HepG2 (cell line): ENCODE measurements around the gene ABCC9. TPM values are rescaled to one million over a fixed set of nuclear protein-coding genes. Genes with fewer than 3 reads are reported as not detected.

Experiments
- ATAC-seq: fragments of 200-7000 bp; cut with Tn5 transposase; 3 replicates; pipeline ENCODE4 v1.9.1; 2020; ENCODE audit warnings: mild to moderate bottlenecking, moderate library complexity
- BruUV-seq: library from RNA; stranded (reverse); fragments of 400-500 nt; replicated peaks from 2 replicates; lab custom pipeline; 2021; lab: Mats Ljungman, UMichigan
- CTCF ChIA-PET: fragments of 300-600 bp; formaldehyde crosslinking; extraction: SDS; loops from one replicate; lab custom pipeline; 2021; ENCODE audit warnings: low total read pairs, inconsistent platforms, low intra/inter-chr PET ratio; lab: Yijun Ruan, JAX
- POLR2A ChIA-PET: fragments of 350-600 bp; sonication (Branson Sonifier 250); formaldehyde crosslinking; loops from one replicate; lab custom pipeline; 2020; ENCODE audit warnings: antibody characterized with exemption, inconsistent platforms; lab: Yijun Ruan, JAX
- DNase-seq: peaks from one replicate; pipeline ENCODE4 v3.0.0-alpha.2; 2015; ENCODE audit warnings: low spot score
- FAIRE-seq: peaks from 3 replicates; lab custom pipeline; 2011; peaks lifted over from hg19 to GRCh38; lab: Jason Lieb, UNC
- H2AFZ ChIP-seq: one replicate; pipeline ENCODE4 v1.6.1; 2011; ENCODE audit warnings: low read length, inconsistent platforms
- H3K27ac ChIP-seq: fragments of 300-600 bp; 3 replicates; pipeline ENCODE4 v1.8.0; 2011; ENCODE audit warnings: mixed run types, mild to moderate bottlenecking, mixed read lengths, low read length, inconsistent platforms; ENCODE audit not compliant: insufficient read depth; ENCODE audit errors: extremely low read length
- H3K27me3 ChIP-seq, 2 experiments: fragments of 200-600 bp in 1 of 2; 2 replicates in 1 of 2; 3 replicates in 1 of 2; pipeline versions ENCODE4 v1.6.0 to v1.8.0; 2011; ENCODE audit warnings: low read length in 2 of 2, mild to moderate bottlenecking in 2 of 2, moderate library complexity in 2 of 2, inconsistent platforms in 1 of 2; ENCODE audit not compliant: insufficient read depth in 2 of 2, control insufficient read depth in 1 of 2
- H3K36me3 ChIP-seq, 2 experiments: fragments of 200-600 bp in 1 of 2; replicated peaks in 1 of 2; 2 replicates in 1 of 2; 3 replicates in 1 of 2; pipeline versions ENCODE4 v1.5.1 to v1.8.0; 2011; ENCODE audit warnings: low read length in 2 of 2, inconsistent platforms in 1 of 2; ENCODE audit not compliant: insufficient read depth in 2 of 2, control insufficient read depth in 1 of 2
- H3K4me1 ChIP-seq: 2 replicates; pipeline ENCODE4 v1.5.1; 2012; ENCODE audit warnings: low read length, inconsistent platforms; ENCODE audit not compliant: insufficient read depth
- H3K4me2 ChIP-seq: 2 replicates; pipeline ENCODE4 v1.6.0; 2011; ENCODE audit warnings: low read depth, low read length, inconsistent platforms
- H3K4me3 ChIP-seq, 3 experiments: fragments of 200-600 bp in 1 of 3; sonication (generic), shearing (Covaris generic) in 1 of 3; replicated peaks in 1 of 3; 2 replicates each; pipeline ENCODE4 v1.5.1; 2011 to 2016; ENCODE audit warnings: low read length in 3 of 3, inconsistent platforms in 2 of 3, low read depth in 2 of 3, mild to moderate bottlenecking in 2 of 3, control low read depth in 1 of 3, mixed read lengths in 1 of 3; ENCODE audit not compliant: insufficient read depth in 1 of 3
- H3K79me2 ChIP-seq: one replicate; pipeline ENCODE4 v1.6.1; 2011; ENCODE audit warnings: low read length, inconsistent platforms; ENCODE audit not compliant: insufficient read depth
- H3K9ac ChIP-seq: 2 replicates; pipeline ENCODE4 v1.6.0; 2011; ENCODE audit warnings: mild to moderate bottlenecking, low read depth, low read length, inconsistent platforms; ENCODE audit not compliant: insufficient read depth
- H3K9me3 ChIP-seq: 2 replicates; pipeline ENCODE4 v1.5.1; 2012; ENCODE audit warnings: mild to moderate bottlenecking, low read length
- H4K20me1 ChIP-seq: 2 replicates; pipeline ENCODE4 v1.6.0; 2011; ENCODE audit warnings: inconsistent platforms, mild to moderate bottlenecking, low read length, moderate library complexity; ENCODE audit not compliant: insufficient read depth
- EED ChIP-seq: sonication (generic); formaldehyde crosslinking; IDR thresholded peaks from 2 replicates; pipeline ENCODE4 v1.5.0; 2020; ENCODE audit warnings: mild to moderate bottlenecking, missing genetic modification reagents
- HMG20A ChIP-seq: IDR thresholded peaks from 2 replicates; pipeline ENCODE4 v1.6.1; 2016; ENCODE audit warnings: borderline replicate concordance
- IKZF5 ChIP-seq: IDR thresholded peaks from 2 replicates; pipeline ENCODE4 v1.6.1; 2018; ENCODE audit warnings: missing genetic modification reagents, mild to moderate bottlenecking, missing compliant biosample characterization
- NAIF1 ChIP-seq: sonication (generic); formaldehyde crosslinking; IDR thresholded peaks from 2 replicates; pipeline ENCODE4 v1.5.0; 2020; ENCODE audit warnings: mild to moderate bottlenecking, missing genetic modification reagents, borderline replicate concordance
- PITX1 ChIP-seq: sonication (generic); formaldehyde crosslinking; IDR thresholded peaks from 2 replicates; pipeline ENCODE4 v1.5.1; 2020; ENCODE audit warnings: mild to moderate bottlenecking, missing genetic modification reagents
- PRDM4 ChIP-seq: sonication (generic); formaldehyde crosslinking; IDR thresholded peaks from 2 replicates; pipeline ENCODE4 v1.9.0; 2021; ENCODE audit warnings: missing genetic modification reagents, borderline replicate concordance
- SALL1 ChIP-seq: sonication (generic); formaldehyde crosslinking; IDR thresholded peaks from 2 replicates; pipeline ENCODE4 v1.8.0; 2022; ENCODE audit warnings: mild to moderate bottlenecking, missing genetic modification reagents
- SALL2 ChIP-seq: sonication (generic); formaldehyde crosslinking; IDR thresholded peaks from 2 replicates; pipeline ENCODE4 v1.8.1; 2023; ENCODE audit warnings: mild to moderate bottlenecking, missing genetic modification reagents, inconsistent platforms
- YEATS4 ChIP-seq: sonication (generic); formaldehyde crosslinking; IDR thresholded peaks from 2 replicates; pipeline ENCODE4 v1.4.0; 2020; ENCODE audit warnings: missing genetic modification reagents, borderline replicate concordance
- ZBTB3 ChIP-seq: sonication (generic); formaldehyde crosslinking; IDR thresholded peaks from 2 replicates; pipeline ENCODE4 v1.4.0; 2020; ENCODE audit warnings: low read depth, mild to moderate bottlenecking, moderate library complexity, missing genetic modification reagents, borderline replicate concordance
- ZBTB38 ChIP-seq: sonication (generic); formaldehyde crosslinking; IDR thresholded peaks from 2 replicates; pipeline ENCODE4 v1.5.1; 2020; ENCODE audit warnings: mild to moderate bottlenecking, missing genetic modification reagents
- ZHX2 ChIP-seq, 2 experiments: sonication (generic) in 1 of 2; formaldehyde crosslinking in 1 of 2; IDR thresholded peaks; 2 replicates each; pipeline versions ENCODE4 v1.6.1 to v1.9.0; 2014 to 2022; ENCODE audit warnings: antibody characterized with exemption in 1 of 2, borderline replicate concordance in 1 of 2, inconsistent platforms in 1 of 2, low read depth in 1 of 2, missing genetic modification reagents in 1 of 2
- ZNF558 ChIP-seq: sonication (generic); formaldehyde crosslinking; IDR thresholded peaks from 2 replicates; pipeline ENCODE4 v1.9.0; 2022; ENCODE audit warnings: mild to moderate bottlenecking, missing genetic modification reagents, borderline replicate concordance
- ZSCAN22 ChIP-seq: sonication (generic); formaldehyde crosslinking; IDR thresholded peaks from 2 replicates; pipeline ENCODE4 v1.4.0; 2020; ENCODE audit warnings: mild to moderate bottlenecking, missing genetic modification reagents
- WGBS: methylation state at CpG from one replicate; pipeline ENCODE4 v1.1.6; 2017; ENCODE audit warnings: low lambda C conversion rate; 5-methylcytosine and 5-hydroxymethylcytosine counted together
- in situ Hi-C: cut with HindIII; loops from 2 replicates; pipeline ENCODE4 v1.10.0; 2017; ENCODE audit warnings: low pct_unique_long_range_greater_than_20kb; ENCODE audit not compliant: extremely low pct_ligation_motif_present
- intact Hi-C: fragments of 100-400 bp; cut with micrococcal nuclease; formaldehyde crosslinking; loops from one replicate; pipeline ENCODE4 v1.10.0; 2022; ENCODE audit not compliant: unreplicated experiment
- polyA plus RNA-seq, 8 experiments: library from polyadenylated mRNA; depleted of rRNA in 3 of 8; stranded (reverse) in 7 of 8; unstranded in 1 of 8; fragments of >200 nt; fragmentation: Illumina TruSeq in 4 of 8; extraction: Trizol in 4 of 8; gene quantifications; 2 replicates each; pipeline versions ENCODE4 v1.2.1 to v1.2.3, GENCODE V29; 2011 to 2016; ENCODE audit warnings: low read depth in 4 of 8, missing spikeins in 1 of 8, mixed read lengths in 1 of 8; ENCODE audit not compliant: insufficient read depth in 1 of 8
- total RNA-seq, 5 experiments: library from RNA; depleted of rRNA; stranded (reverse); fragments of >200 nt; fragmentation: Illumina TruSeq; extraction: Trizol; gene quantifications; 2 replicates each; pipeline ENCODE4 v1.2.3, GENCODE V29; 2016; ENCODE audit warnings: low read depth in 1 of 5

Gene ABCC9
- total and polyA plus RNA-seq, 2 of the 13 experiments (the other 11 are each of a cell fraction or from before 2014, with no cell fraction given): not detected

GRCh38 chr12:21894792-21895595 is 46.2 kb downstream of the ABCC9 start:
- Histone ChIP-seq H3K4me2 (no peak overlapping the region), H2AFZ (no peak overlapping the region), H3K9ac (no peak overlapping the region), H3K36me3 (no peaks in the 10 kb centered on the region), H4K20me1 (no peaks in the 10 kb centered on the region), H3K79me2 (no peaks in the 10 kb centered on the region), H3K27me3 (no peaks in the 10 kb centered on the region), H3K4me3 (no peak overlapping the region), H3K9me3 (no peaks in the 10 kb centered on the region), H3K27ac (no peak overlapping the region), H3K4me1 (no peaks in the 10 kb centered on the region)
- POLR2A ChIA-PET: no interaction called here
- no peak for FAIRE-seq
- intact Hi-C loops (no loop called here), in situ Hi-C loops (no loop called here)
- no TSS peak for BruUV-seq
- 15% methylated on average over 4 of the region's 4 CpGs for WGBS
- ATAC-seq: no peak
- CTCF ChIA-PET: no interaction called here
- DNase-seq: no peak
- no peak for TF ChIP-seq IKZF5
- no peak for TF ChIP-seq ZHX2 (IDR thresholded peaks at IDR 0.05; ENCODE audit: low read depth)
- TF ChIP-seq ZHX2 (CRISPR knock-in tag; IDR thresholded peaks at IDR 0.05; ENCODE audit: borderline replicate concordance): no peak
- no peak for TF ChIP-seq SALL1 (CRISPR knock-in tag)
- no peak for TF ChIP-seq EED
- no peak for TF ChIP-seq HMG20A (CRISPR knock-in tag)
- no peak for TF ChIP-seq ZSCAN22
- no peak for TF ChIP-seq ZNF558 (CRISPR knock-in tag)
- TF ChIP-seq SALL2: no peak
- TF ChIP-seq YEATS4 (CRISPR knock-in tag): no peak
- no peak for TF ChIP-seq ZBTB38 (CRISPR knock-in tag)
- no peak for TF ChIP-seq PRDM4 (CRISPR knock-in tag)
- TF ChIP-seq PITX1 (CRISPR knock-in tag): no peak
- no peak for TF ChIP-seq NAIF1 (CRISPR knock-in tag)
- no peak for TF ChIP-seq ZBTB3 (CRISPR knock-in tag)
